GM21367 (cell line): ENCODE results near the gene FRS2.

Source experiments
- ATAC-seq: cut with Tn5 transposase; IDR thresholded peaks from one replicate; pipeline ENCODE4 v1.9.1; 2021; ENCODE audit not compliant: unreplicated experiment

The FRS2 gene

GRCh38 chr12:69620921-69621320 is 150.7 kb downstream of the FRS2 start:
- ATAC-seq = no peak

GRCh38 chr12:69621551-69621950 is 151.4 kb downstream of the FRS2 start:
- ATAC-seq = no peak

- no peak for ATAC-seq
Observed at GRCh38 chr12:69623970-69624369, 153.8 kb downstream of the FRS2 start.

- no peak for ATAC-seq
Observed at GRCh38 chr12:69627501-69627900, 157.3 kb downstream of the FRS2 start.
